ENCODE data around the gene LTB4R.

LTB4R gene

GRCh38 chr14:24314377-24315193, 3.3 kb downstream of the LTB4R start:
- in situ Hi-C loops (cut with MboI; ENCODE audit: low pct_unique_long_range_greater_than_20kb, low sequenced_read_pairs, unreplicated experiment), result no loop called here
- DNase-seq (ENCODE audit: low spot score), result no peak
- no peak for TF ChIP-seq CTCF (IDR thresholded peaks at IDR 0.05; ENCODE audit: extremely low read depth, insufficient read depth, missing control alignments)

- no peak for DNase-seq (ENCODE audit: low spot score)
- in situ Hi-C loops (cut with MboI; ENCODE audit: low pct_unique_long_range_greater_than_20kb, low sequenced_read_pairs, unreplicated experiment), result no loop called here
- no peak for TF ChIP-seq CTCF (IDR thresholded peaks at IDR 0.05; ENCODE audit: extremely low read depth, insufficient read depth, missing control alignments)
Observed at GRCh38 chr14:24315243-24315806, 4.0 kb downstream of the LTB4R start.

GRCh38 chr14:24315807-24316596, 4.7 kb downstream of the LTB4R start:
- in situ Hi-C loops (cut with MboI; ENCODE audit: low pct_unique_long_range_greater_than_20kb, low sequenced_read_pairs, unreplicated experiment), result no loop called here
- TF ChIP-seq CTCF (IDR thresholded peaks at IDR 0.05; ENCODE audit: extremely low read depth, insufficient read depth, missing control alignments), result no peak
- no peak for DNase-seq (ENCODE audit: low spot score)

- in situ Hi-C loops (cut with MboI; ENCODE audit: low pct_unique_long_range_greater_than_20kb, low sequenced_read_pairs, unreplicated experiment), result no loop called here
- DNase-seq (ENCODE audit: low spot score), result no peak
- TF ChIP-seq CTCF (IDR thresholded peaks at IDR 0.05; ENCODE audit: extremely low read depth, insufficient read depth, missing control alignments), result no peak
Observed at GRCh38 chr14:24316597-24316950, 5.3 kb downstream of the LTB4R start.

GRCh38 chr14:24317141-24317928, 6.0 kb downstream of the LTB4R start:
- DNase-seq (ENCODE audit: low spot score), result no peak
- in situ Hi-C loops (cut with MboI; ENCODE audit: low pct_unique_long_range_greater_than_20kb, low sequenced_read_pairs, unreplicated experiment), result no loop called here
- TF ChIP-seq CTCF (IDR thresholded peaks at IDR 0.05; ENCODE audit: extremely low read depth, insufficient read depth, missing control alignments), result no peak
